Posterior cingulate gyrus (tissue), 11 donors: Measurements from ENCODE around the gene OR2A14.
"Not testable (repeated sequence)": the region's sequence is repeated elsewhere in the genome, so short reads cannot be mapped to it uniquely, and the experiment has no call there.

Source experiments
- DNase-seq, 10 donors: peaks; one replicate each; pipeline versions ENCODE4 v3.0.0 to v3.0.0-alpha.2; 2020 to 2021; ENCODE audit warnings: mixed read lengths in 3 of 10
- intact Hi-C: fragments of 100-400 bp; cut with DNase I; formaldehyde crosslinking; loops from one replicate; pipeline ENCODE4 v1.15.1; 2023

OR2A14 gene, protein sequence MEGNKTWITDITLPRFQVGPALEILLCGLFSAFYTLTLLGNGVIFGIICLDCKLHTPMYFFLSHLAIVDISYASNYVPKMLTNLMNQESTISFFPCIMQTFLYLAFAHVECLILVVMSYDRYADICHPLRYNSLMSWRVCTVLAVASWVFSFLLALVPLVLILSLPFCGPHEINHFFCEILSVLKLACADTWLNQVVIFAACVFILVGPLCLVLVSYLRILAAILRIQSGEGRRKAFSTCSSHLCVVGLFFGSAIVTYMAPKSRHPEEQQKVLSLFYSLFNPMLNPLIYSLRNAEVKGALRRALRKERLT

GRCh38 chr7:144122876-144123275 is at the start of gene OR2A14:
Gene OR2A14, plus strand, starts transcription at chr7:144123176. Its CDS starts 5,937 bp downstream, at chr7:144129113.
- no peak for DNase-seq
- intact Hi-C loops: no loop called here

- DNase-seq: no peak
- intact Hi-C loops: no loop called here
Observed at GRCh38 chr7:144074374-144074773, 48.6 kb upstream of the OR2A14 start.

DNA sequence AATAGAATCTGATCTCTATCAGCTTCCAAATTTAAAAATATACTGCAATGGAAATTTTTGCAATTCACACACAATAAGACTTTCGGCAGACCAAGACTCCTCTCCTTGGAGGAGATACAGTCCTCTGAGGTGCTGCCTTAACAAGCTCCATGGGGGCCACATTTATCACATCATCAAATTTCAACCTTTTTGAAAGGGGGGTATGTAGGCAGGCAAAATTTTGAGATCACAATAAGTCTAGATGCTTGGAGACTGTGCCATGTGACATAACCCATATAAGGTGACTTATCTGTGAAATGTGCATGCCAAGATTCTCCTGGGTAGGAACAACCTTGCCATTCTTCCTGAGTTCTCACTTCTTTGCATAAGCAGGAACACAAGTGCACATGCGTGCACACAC is 37.0 kb upstream of the OR2A14 start, which contains the start of gene OR2A12:
Gene OR2A12, plus strand, starts transcription at position 301 of the 400 bp plus-strand sequence. CDS start 8,830 bp downstream, outside the sequence.
- no peak for DNase-seq
- intact Hi-C loops: no loop called here

DNA sequence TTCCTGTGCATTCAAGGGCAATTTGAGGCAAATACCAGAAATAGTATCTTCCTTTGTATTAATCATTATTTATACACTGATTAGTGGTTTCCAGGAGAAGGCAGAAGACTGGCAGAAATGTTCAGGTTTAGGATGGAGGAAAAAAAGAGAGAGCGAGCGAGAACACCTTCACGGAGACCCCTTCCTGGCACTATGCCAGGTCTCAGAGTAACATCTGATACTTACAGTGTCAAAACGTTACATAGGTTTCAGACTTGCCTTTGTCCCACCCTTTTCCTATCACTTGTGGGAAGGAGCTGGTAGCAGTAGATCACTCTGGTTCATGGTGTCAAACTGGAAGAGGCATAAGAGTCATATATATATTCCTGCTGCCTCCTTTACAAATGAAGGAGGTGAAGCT is 36.2 kb upstream of the OR2A14 start:
- DNase-seq: no peak
- intact Hi-C loops: no loop called here

DNA sequence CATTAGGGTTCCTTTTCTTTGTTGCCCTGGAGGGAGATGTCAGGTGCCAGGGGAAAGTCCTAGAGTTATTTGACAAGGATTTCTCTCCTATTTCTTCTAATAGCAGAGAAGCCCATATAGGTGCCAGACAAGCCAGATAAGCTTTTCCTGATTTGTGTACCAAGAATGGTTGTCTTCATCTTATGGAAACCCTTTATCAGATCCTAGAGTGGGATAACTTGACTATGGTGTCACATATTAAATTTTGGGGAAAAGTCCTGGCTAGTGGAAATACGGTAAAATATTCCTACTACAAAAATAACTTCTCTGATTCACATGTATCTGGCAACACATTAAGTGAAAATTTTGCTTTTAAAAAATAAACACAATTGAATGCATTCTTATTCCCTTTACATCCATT is 35.7 kb upstream of the OR2A14 start:
- intact Hi-C loops: no loop called here
- DNase-seq: no peak

GRCh38 chr7:144090667-144091066 is 32.3 kb upstream of the OR2A14 start:
- no peak for DNase-seq
- intact Hi-C loops: no loop called here

GRCh38 chr7:144098776-144099175 is 24.2 kb upstream of the OR2A14 start:
- intact Hi-C loops: no loop called here
- DNase-seq: no peak

- intact Hi-C loops: no loop called here
- DNase-seq: no peak
Observed at GRCh38 chr7:144100607-144101006, 22.4 kb upstream of the OR2A14 start.

DNA sequence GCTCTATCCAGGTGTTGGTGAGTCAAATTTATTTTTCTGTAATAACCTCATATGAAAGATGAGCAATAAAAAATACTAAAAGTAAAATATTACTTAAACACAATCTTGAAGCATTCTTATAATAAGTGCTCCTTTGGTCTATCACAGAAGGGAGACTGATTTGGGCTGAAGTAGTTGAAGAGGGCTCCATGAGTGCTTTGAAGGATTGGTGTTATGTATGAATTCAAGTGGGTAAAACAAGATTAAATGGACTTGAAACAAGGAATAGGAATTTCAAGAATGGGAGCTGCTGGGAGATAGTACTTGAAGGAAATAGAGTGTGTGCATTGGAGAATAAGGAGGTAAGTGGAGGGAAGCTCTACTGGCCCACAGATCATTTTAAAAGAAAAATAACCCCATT is 20.9 kb upstream of the OR2A14 start:
- no peak for DNase-seq
- intact Hi-C loops: no loop called here

GRCh38 chr7:144105211-144105610 is 17.8 kb upstream of the OR2A14 start:
- intact Hi-C loops: no loop called here
- no peak for DNase-seq

- intact Hi-C loops: no loop called here
- no peak for DNase-seq
Observed at GRCh38 chr7:144109283-144109682, 13.7 kb upstream of the OR2A14 start, which contains the start of gene OR2A2. Gene OR2A2, plus strand, starts transcription at chr7:144109583. Its CDS starts 0 bp downstream, at chr7:144109583.

GRCh38 chr7:144110272-144110671 is 12.7 kb upstream of the OR2A14 start:
- intact Hi-C loops: no loop called here
- no peak for DNase-seq

DNA sequence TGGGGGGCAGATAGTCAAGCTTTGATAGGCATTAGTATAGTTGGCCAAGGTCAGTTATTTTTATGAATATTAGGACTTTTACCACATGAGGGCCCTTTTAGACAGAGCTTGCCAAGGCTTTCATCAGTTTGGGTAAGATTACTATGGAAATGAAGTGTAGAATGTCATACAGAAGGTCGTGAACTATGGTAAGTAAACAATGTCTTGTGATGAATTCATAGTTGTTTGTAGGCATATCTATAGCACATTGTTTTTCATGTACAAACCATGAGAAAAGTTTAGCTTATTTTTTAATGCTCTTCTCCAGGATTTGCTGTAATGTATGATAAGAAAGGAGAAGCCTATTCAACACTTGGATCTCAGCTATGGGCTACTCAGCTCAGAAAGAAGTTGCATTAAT is 9.3 kb upstream of the OR2A14 start:
- intact Hi-C loops: no loop called here
- no peak for DNase-seq

GRCh38 chr7:144118341-144118740 is 4.6 kb upstream of the OR2A14 start:
- no peak for DNase-seq
- intact Hi-C loops: no loop called here

GRCh38 chr7:144127714-144128334 is 4.8 kb downstream of the OR2A14 start:
- intact Hi-C loops: no loop called here
- DNase-seq: peak in 8 of 10 donors; percentile 42 to 91 (median 72)

DNA sequence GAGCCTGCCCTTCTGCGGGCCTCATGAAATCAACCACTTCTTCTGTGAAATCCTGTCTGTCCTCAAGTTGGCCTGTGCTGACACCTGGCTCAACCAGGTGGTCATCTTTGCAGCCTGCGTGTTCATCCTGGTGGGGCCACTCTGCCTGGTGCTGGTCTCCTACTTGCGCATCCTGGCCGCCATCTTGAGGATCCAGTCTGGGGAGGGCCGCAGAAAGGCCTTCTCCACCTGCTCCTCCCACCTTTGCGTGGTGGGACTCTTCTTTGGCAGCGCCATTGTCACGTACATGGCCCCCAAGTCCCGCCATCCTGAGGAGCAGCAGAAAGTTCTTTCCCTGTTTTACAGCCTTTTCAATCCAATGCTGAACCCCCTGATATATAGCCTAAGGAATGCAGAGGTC is 6.6 kb downstream of the OR2A14 start:
- DNase-seq, intact Hi-C loops: not testable (repeated sequence)

DNA sequence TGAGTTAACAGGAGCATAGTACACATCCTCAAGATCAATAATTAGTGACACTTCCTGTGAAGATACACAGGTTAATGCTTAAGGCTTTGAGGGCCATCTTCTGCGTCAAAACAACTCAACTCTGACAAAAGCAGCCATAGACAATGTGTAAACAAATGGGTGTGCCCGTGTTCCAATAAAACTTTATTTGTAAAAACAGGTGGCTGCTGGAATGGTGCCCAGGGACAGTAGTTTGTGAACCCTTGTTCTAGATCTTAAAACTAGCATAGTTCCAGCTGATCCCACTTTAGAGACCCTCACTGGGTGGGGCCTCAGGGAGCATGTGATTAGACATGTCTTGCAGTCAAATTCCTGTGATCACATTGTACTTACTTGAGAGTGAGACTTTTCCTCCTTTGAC is 7.8 kb downstream of the OR2A14 start:
- intact Hi-C loops: no loop called here
- no peak for DNase-seq

DNA sequence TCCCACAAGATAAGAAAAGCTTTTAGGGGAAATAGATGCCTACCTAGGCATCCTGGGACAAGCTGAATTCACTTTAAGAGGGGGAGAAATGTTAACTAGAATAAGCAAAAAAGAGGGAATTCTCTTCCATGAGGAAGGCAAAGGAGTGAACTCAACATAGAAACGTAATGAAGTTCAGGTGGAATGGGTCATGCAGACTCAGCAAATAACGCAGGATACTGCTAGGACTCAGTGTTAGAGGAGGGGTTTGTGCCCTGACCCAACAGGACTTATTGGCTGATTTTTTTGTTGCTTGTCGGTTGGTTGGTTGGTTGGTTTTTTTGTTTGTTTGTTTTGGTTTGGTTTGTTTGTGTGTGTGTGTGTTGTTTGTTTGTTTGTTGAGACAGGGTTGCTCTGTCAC is 9.3 kb downstream of the OR2A14 start:
- intact Hi-C loops: no loop called here
- DNase-seq: no peak

- DNase-seq: no peak
- intact Hi-C loops: no loop called here
Observed at GRCh38 chr7:144133307-144133706, 10.3 kb downstream of the OR2A14 start.

GRCh38 chr7:144134116-144134515 is 11.1 kb downstream of the OR2A14 start:
- no peak for DNase-seq
- intact Hi-C loops: no loop called here

- no peak for DNase-seq
- intact Hi-C loops: no loop called here
Observed at GRCh38 chr7:144137501-144137900, 14.5 kb downstream of the OR2A14 start.

GRCh38 chr7:144142187-144142586 is 19.2 kb downstream of the OR2A14 start:
- no peak for DNase-seq
- intact Hi-C loops: no loop called here
